GM21381 (cell line): ENCODE results near the gene AFF1.

Experiments used
- ATAC-seq: cut with Tn5 transposase; IDR thresholded peaks from one replicate; pipeline ENCODE4 v1.9.1; 2021; ENCODE audit warnings: mild to moderate bottlenecking, moderate library complexity; ENCODE audit not compliant: unreplicated experiment

Gene AFF1

GRCh38 chr4:86918539-86919072 lies 16.2 kb upstream of the AFF1 start:
- ATAC-seq: no peak

- no peak for ATAC-seq
These were observed 15.1 kb upstream of the AFF1 start for GRCh38 chr4:86919561-86920223.

GRCh38 chr4:86921608-86922252 lies 13.1 kb upstream of the AFF1 start:
- no peak for ATAC-seq

- ATAC-seq: no peak
These were observed 10.0 kb upstream of the AFF1 start for GRCh38 chr4:86924811-86925210.

- ATAC-seq: no peak
These were observed 8.2 kb upstream of the AFF1 start for GRCh38 chr4:86926435-86927086.

GRCh38 chr4:86927843-86928395 lies 6.9 kb upstream of the AFF1 start:
- ATAC-seq: no peak

GRCh38 chr4:86928400-86929255 lies 6.2 kb upstream of the AFF1 start:
- no peak for ATAC-seq

- ATAC-seq: no peak
These were observed 552 bp upstream of the AFF1 start for GRCh38 chr4:86934147-86934770.

GRCh38 chr4:86935566-86935852 lies 698 bp downstream of the AFF1 start:
- ATAC-seq: no peak

GRCh38 chr4:86935853-86936733 lies 1.3 kb downstream of the AFF1 start:
- peak; percentile 31 for ATAC-seq

- no peak for ATAC-seq
These were observed 4.1 kb downstream of the AFF1 start for GRCh38 chr4:86938771-86939520.

GRCh38 chr4:86939729-86940575 lies 5.1 kb downstream of the AFF1 start:
- peak; percentile 53 for ATAC-seq

- ATAC-seq: no peak
These were observed 6.2 kb downstream of the AFF1 start for GRCh38 chr4:86940920-86941460.

- no peak for ATAC-seq
These were observed 7.4 kb downstream of the AFF1 start for GRCh38 chr4:86942185-86942666.

- no peak for ATAC-seq
These were observed 10.4 kb downstream of the AFF1 start for GRCh38 chr4:86944964-86945781.

- peak; percentile 6 for ATAC-seq
These were observed 12.2 kb downstream of the AFF1 start for GRCh38 chr4:86946868-86947500.
